HL-60/S4 (cell line): ENCODE results near the gene MPDZ.

ENCODE experiments used
- in situ Hi-C: fragments of 300-500 bp; cut with MboI; formaldehyde crosslinking; loops from 2 replicates; pipeline ENCODE4 v1.14.3; 2022; ENCODE audit warnings: low sequenced_read_pairs

Gene MPDZ

DNA sequence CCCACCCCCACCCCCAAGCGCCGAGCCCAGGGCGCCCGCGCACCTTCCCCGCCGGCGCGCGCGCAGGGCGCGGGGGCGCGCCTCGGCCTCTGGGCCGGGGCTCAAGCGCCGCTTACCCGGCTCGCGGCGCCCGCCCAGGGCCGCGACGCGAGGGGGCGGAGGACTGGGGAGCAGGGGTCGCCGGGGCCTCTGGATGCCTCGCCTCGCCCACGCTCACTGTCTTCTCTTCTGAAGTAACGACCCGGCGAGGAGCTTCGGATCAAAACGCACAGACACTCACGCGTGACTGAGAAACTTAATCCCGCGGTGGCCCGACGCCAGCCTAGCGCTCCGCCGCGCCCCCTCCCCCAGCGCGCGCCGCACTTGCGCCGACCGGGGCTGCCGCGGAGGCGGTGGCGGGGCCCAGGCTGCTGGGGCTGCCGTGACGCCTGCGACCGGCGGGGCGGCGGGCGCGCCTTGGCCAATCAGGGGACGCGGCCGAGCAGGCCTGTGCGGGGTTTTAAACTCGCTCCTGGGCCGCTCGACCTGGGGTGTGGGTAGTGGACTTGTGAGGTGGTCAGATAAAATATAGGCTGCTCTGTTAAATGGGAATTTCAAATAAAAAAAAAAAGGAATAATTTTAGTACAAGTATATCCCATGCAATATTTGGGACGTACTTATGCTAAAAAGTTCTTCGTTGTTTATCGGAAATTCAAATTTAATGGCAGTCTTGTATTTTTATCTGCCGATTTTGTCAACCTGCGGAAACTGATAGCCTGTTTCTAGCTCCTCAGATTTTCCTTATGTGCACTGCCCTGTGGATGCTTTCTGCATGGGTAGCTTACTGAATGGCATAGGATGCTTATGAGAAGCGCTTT, at the start of gene MPDZ:
MPDZ (minus strand) TSS at position 409 of the 858 bp plus-strand sequence. CDS start 29,377 bp downstream, outside the sequence.
- in situ Hi-C loops, result no loop called here

DNA sequence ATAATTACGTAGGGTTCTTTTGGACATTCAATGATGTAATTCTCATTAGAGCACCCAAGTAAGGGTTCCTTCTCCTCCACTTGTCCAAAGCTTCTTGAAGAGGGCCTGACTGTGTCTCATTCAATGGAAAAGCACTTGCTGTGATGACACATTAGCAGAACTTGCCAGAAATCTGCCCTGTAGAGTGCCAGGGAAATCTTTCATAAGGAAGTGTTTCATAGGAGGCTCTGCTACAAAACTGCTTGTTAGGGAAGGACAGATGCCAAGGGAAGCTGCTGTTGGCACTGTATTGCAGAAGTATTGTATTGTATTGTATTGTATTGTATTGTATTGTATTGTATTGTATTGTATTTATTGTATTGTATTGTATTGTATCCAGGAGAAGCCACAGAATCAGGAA, 45.5 kb upstream of the MPDZ start:
- in situ Hi-C loops, result no loop called here

GRCh38 chr9:13322828-13323550, 43.5 kb upstream of the MPDZ start:
- in situ Hi-C loops, result no loop called here

GRCh38 chr9:13318027-13318426, 38.5 kb upstream of the MPDZ start:
- in situ Hi-C loops, result no loop called here

DNA sequence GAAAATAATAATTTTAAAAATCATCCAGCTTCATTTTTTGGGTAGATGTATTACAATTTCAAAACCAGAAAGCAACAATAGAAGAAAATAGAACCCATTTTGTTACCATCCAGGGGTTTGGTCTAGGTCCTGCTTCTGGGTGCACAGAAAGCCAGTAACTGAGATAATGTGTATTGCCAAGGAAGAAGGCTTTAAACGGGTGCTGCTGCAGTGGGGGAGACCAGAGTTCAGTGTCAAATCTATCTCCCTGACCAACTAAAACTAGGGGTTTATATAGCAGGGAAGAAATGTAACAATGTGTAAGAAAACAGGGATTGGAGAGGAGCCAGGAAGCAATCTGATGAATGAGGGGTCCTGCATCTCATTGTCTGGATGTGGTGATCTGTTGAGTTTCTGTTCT, 17.5 kb upstream of the MPDZ start:
- in situ Hi-C loops, result no loop called here

DNA sequence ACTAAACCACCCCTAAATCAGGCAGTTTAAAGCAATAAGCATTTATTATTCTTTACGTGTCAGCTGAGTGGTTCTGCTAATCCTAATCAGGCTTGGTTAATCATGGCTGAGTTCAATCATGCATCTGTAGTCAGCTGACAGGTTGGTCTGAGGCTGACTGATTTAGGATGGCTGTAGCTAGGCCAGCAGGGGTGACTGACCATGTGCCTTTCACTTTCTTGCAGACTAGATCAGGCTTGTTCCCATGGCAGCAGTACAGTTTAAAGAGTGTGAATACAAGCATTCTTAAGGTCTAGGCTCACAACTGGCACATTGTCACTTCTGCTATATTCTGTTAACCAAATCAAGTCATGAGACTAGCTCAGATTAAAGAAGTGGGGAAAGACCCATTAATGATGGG, 16.1 kb upstream of the MPDZ start:
- in situ Hi-C loops, result no loop called here

- in situ Hi-C loops, result no loop called here
Observed at GRCh38 chr9:13292782-13293181, 13.3 kb upstream of the MPDZ start.

- in situ Hi-C loops, result no loop called here
Observed at GRCh38 chr9:13292158-13292557, 12.7 kb upstream of the MPDZ start.

DNA sequence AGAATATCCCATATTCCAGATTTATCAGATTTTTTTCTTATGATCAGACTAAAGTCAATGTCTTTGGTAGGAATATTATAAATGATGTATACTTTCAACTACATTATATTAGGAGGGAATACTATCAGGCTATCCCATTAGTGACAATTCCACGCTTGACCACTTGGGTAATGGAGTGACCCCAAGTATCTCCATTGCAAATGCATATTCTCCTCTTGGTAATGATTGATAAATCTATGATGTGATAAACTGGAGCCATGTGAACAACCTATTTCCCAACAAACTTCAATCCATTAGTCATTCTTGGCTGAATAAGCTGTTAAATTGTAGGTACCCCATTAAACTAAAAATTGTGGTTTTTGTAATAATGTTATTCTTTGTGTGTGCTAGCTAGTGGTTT, 12.2 kb upstream of the MPDZ start:
- in situ Hi-C loops, result no loop called here

DNA sequence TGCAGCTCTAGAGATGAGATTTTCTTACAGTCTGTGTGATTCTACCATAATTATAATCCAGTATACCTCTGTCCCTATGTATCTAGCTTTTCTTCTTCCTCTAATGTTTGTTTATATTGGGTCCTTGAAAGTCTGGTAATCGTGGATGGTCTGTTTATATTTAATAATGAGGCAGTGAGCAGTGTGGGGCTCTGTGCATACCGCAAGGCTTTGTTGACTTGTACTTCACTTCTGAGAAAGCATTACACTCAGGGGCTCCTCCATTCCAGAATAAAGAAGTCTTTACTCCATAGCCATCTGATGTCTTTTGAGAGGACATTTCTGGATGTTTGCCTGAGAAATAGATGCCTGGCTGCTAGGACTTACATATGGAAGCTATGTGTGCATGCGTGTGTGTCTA, 4.5 kb upstream of the MPDZ start:
- in situ Hi-C loops, result no loop called here

- in situ Hi-C loops, result no loop called here
Observed at GRCh38 chr9:13282998-13283397, 3.5 kb upstream of the MPDZ start.

GRCh38 chr9:13281356-13282016, 2.0 kb upstream of the MPDZ start:
- in situ Hi-C loops, result no loop called here

- in situ Hi-C loops, result no loop called here
Observed at GRCh38 chr9:13278368-13279246, 885 bp downstream of the MPDZ start.

- in situ Hi-C loops, result no loop called here
Observed at GRCh38 chr9:13278023-13278367, 1.5 kb downstream of the MPDZ start.

GRCh38 chr9:13274886-13275641, 4.4 kb downstream of the MPDZ start:
- in situ Hi-C loops, result no loop called here

- in situ Hi-C loops, result no loop called here
Observed at GRCh38 chr9:13270734-13271133, 8.8 kb downstream of the MPDZ start.

DNA sequence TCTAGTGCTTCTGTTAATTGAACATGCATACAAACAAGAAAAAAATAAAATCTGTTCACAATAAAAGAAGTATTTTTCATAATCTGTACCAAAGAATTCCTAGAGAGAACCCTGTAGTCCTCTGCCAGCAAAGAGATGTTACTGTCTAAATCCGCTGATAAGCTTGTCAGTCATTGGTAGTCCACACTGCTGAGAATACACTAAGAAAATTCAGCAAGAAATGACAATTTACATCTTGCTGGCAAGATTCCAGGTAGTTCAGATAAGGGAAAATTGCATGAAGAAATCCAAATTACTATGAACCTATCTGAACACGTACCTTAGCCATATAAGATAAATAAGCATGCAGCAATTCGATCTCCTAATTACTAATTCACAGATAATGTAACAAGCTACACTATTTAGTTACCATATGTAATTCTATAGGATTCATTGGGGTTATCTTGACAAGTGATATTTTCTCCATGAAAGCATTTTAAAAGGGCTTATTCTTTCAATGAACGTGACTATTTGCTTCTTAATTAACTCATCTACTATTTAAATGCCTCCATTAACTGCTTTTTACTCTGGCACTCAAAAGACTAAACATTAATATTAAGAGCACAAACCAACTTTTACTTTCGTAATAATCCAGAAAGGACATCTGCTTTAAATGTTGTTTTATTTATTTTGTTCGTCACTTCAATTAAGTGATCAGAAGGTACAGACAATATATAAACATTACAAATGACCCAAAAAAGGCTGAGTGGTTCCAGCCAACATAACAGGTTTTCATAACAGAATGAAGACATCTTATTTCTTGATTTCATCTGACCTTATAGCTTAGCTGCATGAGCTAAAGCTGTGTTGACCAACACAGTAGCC, 9.7 kb downstream of the MPDZ start:
- in situ Hi-C loops, result no loop called here

DNA sequence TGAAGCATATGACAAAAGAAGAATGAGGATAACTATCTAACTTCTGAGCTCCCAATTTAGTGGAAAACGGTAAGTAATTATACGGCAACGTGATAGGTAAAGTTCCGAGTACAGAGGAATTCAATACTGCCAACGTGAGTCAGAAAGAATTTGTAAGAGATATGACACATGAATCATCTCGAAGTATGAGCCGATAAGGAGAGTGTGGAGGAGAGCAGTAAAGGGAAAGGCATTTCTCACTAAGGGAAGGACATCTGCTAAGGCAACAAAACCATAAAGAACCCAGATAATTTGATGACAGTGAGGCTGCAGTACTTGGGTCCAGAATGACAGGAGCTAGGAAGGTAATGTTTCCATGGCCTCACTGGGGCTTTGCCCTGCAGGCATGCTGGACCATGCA, 11.0 kb downstream of the MPDZ start:
- in situ Hi-C loops, result no loop called here

GRCh38 chr9:13267743-13268142, 11.7 kb downstream of the MPDZ start:
- in situ Hi-C loops, result no loop called here
